Epithelial cell of esophagus (primary cell): ENCODE results near the gene AKT3.
"Not testable (repeated sequence)": the region's sequence is repeated elsewhere in the genome, so short reads cannot be mapped to it uniquely, and the experiment has no call there.

Experiments used
- DNase-seq: peaks from one replicate; pipeline ENCODE4 v3.0.0; 2010; ENCODE audit warnings: low read depth
- H3K4me3 ChIP-seq: 2 replicates; pipeline ENCODE4 v1.5.1; 2011; ENCODE audit warnings: mild to moderate bottlenecking, low read length, control low read depth
- CTCF ChIP-seq: IDR thresholded peaks from 2 replicates; pipeline ENCODE4 v1.5.1; 2011; ENCODE audit warnings: low read depth, mild to moderate bottlenecking, low read length, control low read depth, inconsistent platforms; ENCODE audit not compliant: insufficient read depth; ENCODE audit errors: missing control alignments

Gene AKT3

GRCh38 chr1:243594455-243594854 is 255.6 kb downstream of the AKT3 start:
- H3K4me3 ChIP-seq: no peak overlapping the region
- no peak for DNase-seq
- TF ChIP-seq CTCF: no peak

- not testable (repeated sequence) for H3K4me3 ChIP-seq
These were observed 260.8 kb downstream of the AKT3 start for GRCh38 chr1:243589286-243589685.

GRCh38 chr1:243587823-243588560 is 262.1 kb downstream of the AKT3 start:
- TF ChIP-seq CTCF: no peak
- no peak for DNase-seq
- H3K4me3 ChIP-seq: no peak overlapping the region

More at GRCh38 chr1:243589286-243589685, 260.8 kb downstream of the AKT3 start:
- DNase-seq: not testable (repeated sequence)

- no peak for DNase-seq
- no peak overlapping the region for H3K4me3 ChIP-seq
- no peak for TF ChIP-seq CTCF
These were observed 262.8 kb downstream of the AKT3 start for GRCh38 chr1:243587285-243587684.

GRCh38 chr1:243585982-243586381 is 264.1 kb downstream of the AKT3 start:
- no peak overlapping the region for H3K4me3 ChIP-seq
- no peak for TF ChIP-seq CTCF
- DNase-seq: no peak

- DNase-seq: no peak
- no peak for TF ChIP-seq CTCF
- H3K4me3 ChIP-seq: no peak overlapping the region
These were observed 267.7 kb downstream of the AKT3 start for GRCh38 chr1:243582326-243582725.

GRCh38 chr1:243580984-243581383 is 269.1 kb downstream of the AKT3 start:
- DNase-seq: no peak
- no peak for TF ChIP-seq CTCF
- H3K4me3 ChIP-seq: no peak overlapping the region
